ENCODE measurements around the gene ASPA.

- TF ChIP-seq CTCF (optimal IDR thresholded peaks at IDR 0.05 in 1 of 3, IDR thresholded peaks at IDR 0.05 in 1 of 3, conservative IDR thresholded peaks at IDR 0.05 in 1 of 3; ENCODE audit: extremely low read depth in 1 of 3, insufficient read depth in 2 of 3, low read length in 3 of 3): no peak
- no peak for TF ChIP-seq EZH2 (IDR thresholded peaks at IDR 0.05; ENCODE audit: low read length)
Measured at GRCh38 chr17:3474212-3474611, 1.6 kb upstream of the ASPA start.
